Keratinocyte (primary cell): Measurements from ENCODE around the gene ZBTB9. TPM values are rescaled to one million over a fixed set of nuclear protein-coding genes. Genes with fewer than 3 reads are reported as not detected.

ENCODE experiments used
- DNase-seq: peaks from one replicate; pipeline ENCODE4 v3.0.0-alpha.2; 2011; ENCODE audit warnings: low read depth, missing footprints, low spot score
- FAIRE-seq: peaks from 2 replicates; lab custom pipeline; 2011; peaks lifted over from hg19 to GRCh38; lab: Jason Lieb, UNC
- H2AFZ ChIP-seq: 2 replicates; pipeline ENCODE4 v1.6.0; 2012; ENCODE audit warnings: low read length, control low read depth, inconsistent platforms; ENCODE audit not compliant: control insufficient read depth
- H3K27ac ChIP-seq: 2 replicates; pipeline ENCODE4 v1.5.1; 2011; ENCODE audit warnings: low read length; ENCODE audit not compliant: control insufficient read depth, insufficient read depth
- H3K27me3 ChIP-seq: 3 replicates; pipeline ENCODE4 v1.6.0; 2011; ENCODE audit warnings: low read length; ENCODE audit not compliant: control insufficient read depth, insufficient read depth; ENCODE audit errors: extremely low read depth
- H3K36me3 ChIP-seq, 2 experiments: 2 replicates in 1 of 2; 3 replicates in 1 of 2; pipeline ENCODE4 v1.5.1; 2011; ENCODE audit warnings: low read length in 2 of 2, mild to moderate bottlenecking in 1 of 2; ENCODE audit not compliant: control insufficient read depth in 2 of 2, insufficient read depth in 2 of 2; ENCODE audit errors: extremely low read depth in 1 of 2
- H3K4me1 ChIP-seq: 3 replicates; pipeline ENCODE4 v1.5.1; 2011; ENCODE audit warnings: low read length; ENCODE audit not compliant: control insufficient read depth, insufficient read depth; ENCODE audit errors: extremely low read depth
- H3K4me2 ChIP-seq: 3 replicates; pipeline ENCODE4 v1.6.0; 2011; ENCODE audit warnings: low read depth, low read length; ENCODE audit not compliant: control insufficient read depth, insufficient read depth; ENCODE audit errors: extremely low read depth
- H3K4me3 ChIP-seq, 3 experiments: fragments of 200-600 bp in 1 of 3; sonication (generic) in 1 of 3; 2 replicates in 2 of 3; 3 replicates in 1 of 3; pipeline ENCODE4 v1.5.1; 2011 to 2016; ENCODE audit warnings: low read length in 3 of 3, mild to moderate bottlenecking in 3 of 3, control low read depth in 2 of 3, inconsistent platforms in 1 of 3, low read depth in 1 of 3, mixed read lengths in 1 of 3, mixed run types in 1 of 3, moderate library complexity in 1 of 3; ENCODE audit not compliant: control insufficient read depth in 2 of 3, insufficient read depth in 2 of 3; ENCODE audit errors: extremely low read depth in 1 of 3
- H3K79me2 ChIP-seq: 2 replicates; pipeline ENCODE4 v1.6.0; 2012; ENCODE audit warnings: low read length; ENCODE audit not compliant: control insufficient read depth, insufficient read depth
- H3K9ac ChIP-seq: 3 replicates; pipeline ENCODE4 v1.6.0; 2011; ENCODE audit warnings: low read length; ENCODE audit not compliant: control insufficient read depth, insufficient read depth; ENCODE audit errors: extremely low read depth
- H3K9me1 ChIP-seq: 3 replicates; pipeline ENCODE4 v1.6.0; 2011; ENCODE audit warnings: low read length; ENCODE audit not compliant: control insufficient read depth, insufficient read depth; ENCODE audit errors: extremely low read depth
- H3K9me3 ChIP-seq: 2 replicates; pipeline ENCODE4 v1.5.1; 2012; ENCODE audit warnings: low read depth, low read length; ENCODE audit not compliant: control insufficient read depth
- H4K20me1 ChIP-seq: 3 replicates; pipeline ENCODE4 v1.6.0; 2011; ENCODE audit warnings: low read length; ENCODE audit not compliant: control insufficient read depth, insufficient read depth; ENCODE audit errors: extremely low read depth
- EZH2 ChIP-seq: IDR thresholded peaks from one replicate; pipeline ENCODE4 v1.6.1; 2012; ENCODE audit warnings: inconsistent platforms, mild to moderate bottlenecking, low read length, moderate library complexity
- dilution Hi-C: fragments of 300-500 bp; cut with MboI; formaldehyde crosslinking; loops from one replicate; pipeline ENCODE4 v1.7.0; 2020; ENCODE audit warnings: low sequenced_read_pairs; ENCODE audit not compliant: extremely low pct_ligation_motif_present
- polyA plus RNA-seq, 5 experiments: library from polyadenylated mRNA; depleted of rRNA in 3 of 5; stranded (reverse) in 3 of 5; stranded (forward) in 1 of 5; unstranded in 1 of 5; fragments of >200 nt; gene quantifications; 1 replicate in 1 of 5; 2 replicates in 3 of 5; 3 replicates in 1 of 5; pipeline versions ENCODE4 v1.2.1 to v1.2.3, GENCODE V29; 2011 to 2012; ENCODE audit warnings: missing spikeins in 2 of 5, low read depth in 1 of 5, low replicate concordance in 1 of 5
- TF ChIP-seq, protein P1 (sequence below), 3 experiments: IDR thresholded peaks in 1 of 3; conservative IDR thresholded peaks in 1 of 3; optimal IDR thresholded peaks in 1 of 3; 2 replicates in 2 of 3; 3 replicates in 1 of 3; pipeline versions ENCODE3 to v1.5.1; 2011; ENCODE audit warnings: low read length in 3 of 3, mild to moderate bottlenecking in 3 of 3, moderate library complexity in 2 of 3, control low read depth in 1 of 3, inconsistent platforms in 1 of 3; ENCODE audit not compliant: insufficient read depth in 2 of 3; ENCODE audit errors: extremely low read depth in 1 of 3

The ZBTB9 gene
- polyA plus RNA-seq, 1 donor (not counting 4 experiments of a cell fraction or from before 2014, with no cell fraction given) = 7.8 TPM

DNA sequence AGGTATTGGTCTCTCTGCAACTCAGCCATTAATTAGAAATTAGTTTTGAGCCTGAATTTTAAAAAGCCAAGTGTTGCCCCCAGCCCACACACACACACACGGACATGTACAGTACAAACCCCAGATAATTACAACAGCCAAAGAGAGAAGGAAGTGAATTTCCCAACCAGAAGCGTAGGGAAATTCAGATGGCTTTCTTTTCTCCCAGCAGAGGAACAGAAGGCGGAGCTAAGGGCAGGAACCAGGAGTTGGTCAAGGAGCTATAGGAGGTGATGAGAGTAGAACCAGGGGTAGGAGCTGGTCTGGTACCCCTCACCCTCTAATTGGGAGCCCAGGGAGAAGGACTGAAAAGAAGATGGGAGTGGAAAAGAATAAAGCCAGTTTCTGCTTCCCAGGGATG is 3.9 kb upstream of the ZBTB9 start:
- peaks cover 12% of the 10 kb centered on the region for H3K79me2 ChIP-seq
- H3K4me2 ChIP-seq = no peak overlapping the region
- no peak overlapping the region for H2AFZ ChIP-seq
- no peak overlapping the region for H3K4me3 ChIP-seq
- H3K36me3 ChIP-seq = peaks cover 8 to 14% of the 10 kb centered on the region in 2 experiments
- FAIRE-seq (no peak), DNase-seq (no peak)
- H3K9ac ChIP-seq = no peak overlapping the region
- no peak overlapping the region for H3K27ac ChIP-seq
- peaks cover 5% of the 10 kb centered on the region for H3K4me1 ChIP-seq
- no peaks in the 10 kb centered on the region for H3K27me3 ChIP-seq
- no peak for TF ChIP-seq EZH2
- TF ChIP-seq, protein P1, sequence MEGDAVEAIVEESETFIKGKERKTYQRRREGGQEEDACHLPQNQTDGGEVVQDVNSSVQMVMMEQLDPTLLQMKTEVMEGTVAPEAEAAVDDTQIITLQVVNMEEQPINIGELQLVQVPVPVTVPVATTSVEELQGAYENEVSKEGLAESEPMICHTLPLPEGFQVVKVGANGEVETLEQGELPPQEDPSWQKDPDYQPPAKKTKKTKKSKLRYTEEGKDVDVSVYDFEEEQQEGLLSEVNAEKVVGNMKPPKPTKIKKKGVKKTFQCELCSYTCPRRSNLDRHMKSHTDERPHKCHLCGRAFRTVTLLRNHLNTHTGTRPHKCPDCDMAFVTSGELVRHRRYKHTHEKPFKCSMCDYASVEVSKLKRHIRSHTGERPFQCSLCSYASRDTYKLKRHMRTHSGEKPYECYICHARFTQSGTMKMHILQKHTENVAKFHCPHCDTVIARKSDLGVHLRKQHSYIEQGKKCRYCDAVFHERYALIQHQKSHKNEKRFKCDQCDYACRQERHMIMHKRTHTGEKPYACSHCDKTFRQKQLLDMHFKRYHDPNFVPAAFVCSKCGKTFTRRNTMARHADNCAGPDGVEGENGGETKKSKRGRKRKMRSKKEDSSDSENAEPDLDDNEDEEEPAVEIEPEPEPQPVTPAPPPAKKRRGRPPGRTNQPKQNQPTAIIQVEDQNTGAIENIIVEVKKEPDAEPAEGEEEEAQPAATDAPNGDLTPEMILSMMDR (optimal IDR thresholded peaks at IDR 0.05 in 1 of 3, IDR thresholded peaks at IDR 0.05 in 1 of 3, conservative IDR thresholded peaks at IDR 0.05 in 1 of 3; ENCODE audit: extremely low read depth in 1 of 3, insufficient read depth in 2 of 3, low read length in 3 of 3) = no peak
- no peaks in the 10 kb centered on the region for H4K20me1 ChIP-seq
- dilution Hi-C loops = no loop called here
- no peaks in the 10 kb centered on the region for H3K9me3 ChIP-seq
- peaks cover 2% of the 10 kb centered on the region for H3K9me1 ChIP-seq

DNA sequence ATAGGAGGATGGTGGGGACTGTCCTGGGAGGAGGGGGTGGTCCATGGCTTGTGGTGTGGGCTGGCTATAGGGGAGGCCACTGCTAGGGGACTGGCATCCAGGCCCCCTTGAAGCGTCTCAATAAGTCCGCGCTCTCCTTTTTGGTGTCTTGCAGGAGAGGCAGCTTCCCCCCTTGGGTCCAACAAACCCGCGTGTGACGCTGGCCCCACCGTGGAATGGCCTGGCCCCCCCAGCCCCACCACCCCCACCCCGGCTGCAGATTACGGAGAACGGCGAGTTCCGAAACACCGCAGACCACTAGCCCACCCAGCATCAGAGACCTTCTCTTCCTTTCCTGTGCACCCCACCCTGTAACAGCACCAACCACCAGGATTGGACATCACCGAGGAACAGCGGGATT is 2.8 kb upstream of the ZBTB9 start:
- no peak overlapping the region for H3K27ac ChIP-seq
- H3K4me3 ChIP-seq = no peak overlapping the region
- H3K27me3 ChIP-seq = no peaks in the 10 kb centered on the region
- FAIRE-seq = no peak
- H3K4me1 ChIP-seq = peaks cover 5% of the 10 kb centered on the region
- H2AFZ ChIP-seq = no peak overlapping the region
- dilution Hi-C loops = no loop called here
- no peaks in the 10 kb centered on the region for H3K9me3 ChIP-seq
- H3K36me3 ChIP-seq = peaks cover 12 to 16% of the 10 kb centered on the region in 2 experiments
- H3K9ac ChIP-seq = no peak overlapping the region
- H3K9me1 ChIP-seq = peaks cover 2% of the 10 kb centered on the region
- no peak for DNase-seq
- TF ChIP-seq, protein P1 (optimal IDR thresholded peaks at IDR 0.05 in 1 of 3, IDR thresholded peaks at IDR 0.05 in 1 of 3, conservative IDR thresholded peaks at IDR 0.05 in 1 of 3; ENCODE audit: extremely low read depth in 1 of 3, insufficient read depth in 2 of 3, low read length in 3 of 3) = no peak
- TF ChIP-seq EZH2 = no peak
- no peaks in the 10 kb centered on the region for H4K20me1 ChIP-seq
- no peak overlapping the region for H3K4me2 ChIP-seq
- H3K79me2 ChIP-seq = peaks cover 18% of the 10 kb centered on the region
